ENCODE measurements around the gene TRPM1.

TRPM1 gene

GRCh38 chr15:31101262-31102038, at the start of gene TRPM1:
TSS of gene TRPM1 (minus strand) at chr15:31101725. CDS start at chr15:31081355, 20,370 bp downstream.
- H3K4me3 ChIP-seq (ENCODE audit: low read depth, low read length) = no peak within 1 kb of the TSS

GRCh38 chr15:31150732-31151231, 49.3 kb upstream of the TRPM1 start:
- H3K4me3 ChIP-seq (ENCODE audit: low read depth, low read length) = no peak overlapping the region

- no peak overlapping the region for H3K4me3 ChIP-seq (ENCODE audit: low read depth, low read length)
Measured at GRCh38 chr15:31149987-31150386, 48.5 kb upstream of the TRPM1 start.

- no peak overlapping the region for H3K4me3 ChIP-seq (ENCODE audit: low read depth, low read length)
Measured at GRCh38 chr15:31149088-31149505, 47.6 kb upstream of the TRPM1 start.

- H3K4me3 ChIP-seq (ENCODE audit: low read depth, low read length) = no peak overlapping the region
Measured at GRCh38 chr15:31148297-31149087, 47.0 kb upstream of the TRPM1 start.

- H3K4me3 ChIP-seq (ENCODE audit: low read depth, low read length) = no peak overlapping the region
Measured at GRCh38 chr15:31147944-31148296, 46.4 kb upstream of the TRPM1 start.

- H3K4me3 ChIP-seq (ENCODE audit: low read depth, low read length) = no peak overlapping the region
Measured at GRCh38 chr15:31147456-31147855, 45.9 kb upstream of the TRPM1 start.

GRCh38 chr15:31145271-31145911, 43.9 kb upstream of the TRPM1 start:
- no peak overlapping the region for H3K4me3 ChIP-seq (ENCODE audit: low read depth, low read length)

GRCh38 chr15:31141792-31142191, 40.3 kb upstream of the TRPM1 start:
- no peak overlapping the region for H3K4me3 ChIP-seq (ENCODE audit: low read depth, low read length)

- no peak overlapping the region for H3K4me3 ChIP-seq (ENCODE audit: low read depth, low read length)
Measured at GRCh38 chr15:31136607-31137328, 35.2 kb upstream of the TRPM1 start.

- H3K4me3 ChIP-seq (ENCODE audit: low read depth, low read length) = no peak overlapping the region
Measured at GRCh38 chr15:31136016-31136415, 34.5 kb upstream of the TRPM1 start.

- no peak overlapping the region for H3K4me3 ChIP-seq (ENCODE audit: low read depth, low read length)
Measured at GRCh38 chr15:31135523-31135922, 34.0 kb upstream of the TRPM1 start.

GRCh38 chr15:31133890-31134289, 32.4 kb upstream of the TRPM1 start:
- no peak overlapping the region for H3K4me3 ChIP-seq (ENCODE audit: low read depth, low read length)

- H3K4me3 ChIP-seq (ENCODE audit: low read depth, low read length) = no peak overlapping the region
Measured at GRCh38 chr15:31131853-31132375, 30.4 kb upstream of the TRPM1 start.

- H3K4me3 ChIP-seq (ENCODE audit: low read depth, low read length) = no peak overlapping the region
Measured at GRCh38 chr15:31130576-31131237, 29.2 kb upstream of the TRPM1 start.

GRCh38 chr15:31129769-31130303, 28.3 kb upstream of the TRPM1 start:
- H3K4me3 ChIP-seq (ENCODE audit: low read depth, low read length) = no peak overlapping the region

GRCh38 chr15:31128919-31129768, 27.6 kb upstream of the TRPM1 start:
- no peak overlapping the region for H3K4me3 ChIP-seq (ENCODE audit: low read depth, low read length)

GRCh38 chr15:31128477-31128876, 27.0 kb upstream of the TRPM1 start:
- no peak overlapping the region for H3K4me3 ChIP-seq (ENCODE audit: low read depth, low read length)

Data from iPS-11a (cell line).